Osteocyte (in vitro differentiated cells): Measurements from ENCODE around the gene GRAMD1B. TPM values are rescaled to one million over a fixed set of nuclear protein-coding genes. Genes with fewer than 3 reads are reported as not detected.

Experiments used
- DNase-seq: peaks from one replicate; pipeline ENCODE4 v3.0.0; 2021; ENCODE audit warnings: mixed read lengths; ENCODE audit not compliant: unreplicated experiment; ENCODE audit errors: extremely low spot score
- H3K27ac Mint-ChIP-seq: one replicate; pipeline ENCODE4 v1.8.0; 2021; ENCODE audit warnings: mild to moderate bottlenecking, mixed read lengths; ENCODE audit not compliant: unreplicated experiment
- H3K27me3 Mint-ChIP-seq: one replicate; pipeline ENCODE4 v1.8.0; 2021; ENCODE audit warnings: mixed read lengths; ENCODE audit not compliant: unreplicated experiment
- H3K36me3 Mint-ChIP-seq: one replicate; pipeline ENCODE4 v1.8.0; 2021; ENCODE audit warnings: mixed read lengths; ENCODE audit not compliant: unreplicated experiment
- H3K4me1 Mint-ChIP-seq: one replicate; pipeline ENCODE4 v1.8.0; 2021; ENCODE audit warnings: mixed read lengths; ENCODE audit not compliant: unreplicated experiment
- H3K4me3 Mint-ChIP-seq: one replicate; pipeline ENCODE4 v1.8.0; 2021; ENCODE audit warnings: mild to moderate bottlenecking, moderate library complexity, mixed read lengths; ENCODE audit not compliant: unreplicated experiment
- H3K9me3 Mint-ChIP-seq: one replicate; pipeline ENCODE4 v1.8.0; 2021; ENCODE audit warnings: mixed read lengths; ENCODE audit not compliant: unreplicated experiment
- CTCF ChIP-seq: fragments of 200-600 bp; sonication (generic); IDR thresholded peaks from 2 replicates; pipeline ENCODE4 v1.5.0; 2021; ENCODE audit warnings: antibody characterized with exemption, mild to moderate bottlenecking, moderate library complexity
- total RNA-seq: library from RNA; stranded (reverse); gene quantifications from 2 replicates; pipeline ENCODE4 v1.2.1, GENCODE V29; 2021

GRAMD1B gene
- total RNA-seq, 1 donor from 2014 or later: 1.9 TPM

GRCh38 chr11:123407130-123407995 lies 22.7 kb upstream of the GRAMD1B start:
- no peak overlapping the region for H3K4me3 Mint-ChIP-seq
- peaks cover 60% of the 10 kb centered on the region for H3K27me3 Mint-ChIP-seq
- no peak for DNase-seq
- H3K27ac Mint-ChIP-seq: no peak overlapping the region
- no peaks in the 10 kb centered on the region for H3K4me1 Mint-ChIP-seq
- H3K9me3 Mint-ChIP-seq: no peaks in the 10 kb centered on the region
- H3K36me3 Mint-ChIP-seq: no peaks in the 10 kb centered on the region
- TF ChIP-seq CTCF: peak; percentile 73

- Mint-ChIP-seq H3K27me3 (peaks cover 63% of the 10 kb centered on the region), H3K9me3 (no peaks in the 10 kb centered on the region), H3K36me3 (no peaks in the 10 kb centered on the region), H3K27ac (no peak overlapping the region), H3K4me1 (no peaks in the 10 kb centered on the region), H3K4me3 (no peak overlapping the region)
- DNase-seq: no peak
- no peak for TF ChIP-seq CTCF
Measured at GRCh38 chr11:123407996-123408597, 22.0 kb upstream of the GRAMD1B start.

GRCh38 chr11:123408619-123409455 lies 21.2 kb upstream of the GRAMD1B start:
- DNase-seq: no peak
- peaks cover 63% of the 10 kb centered on the region for H3K27me3 Mint-ChIP-seq
- no peaks in the 10 kb centered on the region for H3K9me3 Mint-ChIP-seq
- TF ChIP-seq CTCF: no peak
- H3K27ac Mint-ChIP-seq: no peak overlapping the region
- no peaks in the 10 kb centered on the region for H3K4me1 Mint-ChIP-seq
- no peaks in the 10 kb centered on the region for H3K36me3 Mint-ChIP-seq
- no peak overlapping the region for H3K4me3 Mint-ChIP-seq

GRCh38 chr11:123409456-123410217 lies 20.4 kb upstream of the GRAMD1B start:
- H3K27ac Mint-ChIP-seq: no peak overlapping the region
- no peak for DNase-seq
- H3K4me3 Mint-ChIP-seq: no peak overlapping the region
- H3K27me3 Mint-ChIP-seq: peaks cover 59% of the 10 kb centered on the region
- H3K9me3 Mint-ChIP-seq: no peaks in the 10 kb centered on the region
- TF ChIP-seq CTCF: no peak
- H3K4me1 Mint-ChIP-seq: no peaks in the 10 kb centered on the region
- no peaks in the 10 kb centered on the region for H3K36me3 Mint-ChIP-seq
